ENCODE measurements around the gene RSPRY1.
"Not testable (repeated sequence)": the region's sequence is repeated elsewhere in the genome, so short reads cannot be mapped to it uniquely, and the experiment has no call there.

Gene RSPRY1

GRCh38 chr16:57185446-57185944 is 634 bp upstream of the RSPRY1 start:
- no peak for DNase-seq (ENCODE audit: extremely low read depth in 1 of 2, low read depth in 1 of 2)

DNA sequence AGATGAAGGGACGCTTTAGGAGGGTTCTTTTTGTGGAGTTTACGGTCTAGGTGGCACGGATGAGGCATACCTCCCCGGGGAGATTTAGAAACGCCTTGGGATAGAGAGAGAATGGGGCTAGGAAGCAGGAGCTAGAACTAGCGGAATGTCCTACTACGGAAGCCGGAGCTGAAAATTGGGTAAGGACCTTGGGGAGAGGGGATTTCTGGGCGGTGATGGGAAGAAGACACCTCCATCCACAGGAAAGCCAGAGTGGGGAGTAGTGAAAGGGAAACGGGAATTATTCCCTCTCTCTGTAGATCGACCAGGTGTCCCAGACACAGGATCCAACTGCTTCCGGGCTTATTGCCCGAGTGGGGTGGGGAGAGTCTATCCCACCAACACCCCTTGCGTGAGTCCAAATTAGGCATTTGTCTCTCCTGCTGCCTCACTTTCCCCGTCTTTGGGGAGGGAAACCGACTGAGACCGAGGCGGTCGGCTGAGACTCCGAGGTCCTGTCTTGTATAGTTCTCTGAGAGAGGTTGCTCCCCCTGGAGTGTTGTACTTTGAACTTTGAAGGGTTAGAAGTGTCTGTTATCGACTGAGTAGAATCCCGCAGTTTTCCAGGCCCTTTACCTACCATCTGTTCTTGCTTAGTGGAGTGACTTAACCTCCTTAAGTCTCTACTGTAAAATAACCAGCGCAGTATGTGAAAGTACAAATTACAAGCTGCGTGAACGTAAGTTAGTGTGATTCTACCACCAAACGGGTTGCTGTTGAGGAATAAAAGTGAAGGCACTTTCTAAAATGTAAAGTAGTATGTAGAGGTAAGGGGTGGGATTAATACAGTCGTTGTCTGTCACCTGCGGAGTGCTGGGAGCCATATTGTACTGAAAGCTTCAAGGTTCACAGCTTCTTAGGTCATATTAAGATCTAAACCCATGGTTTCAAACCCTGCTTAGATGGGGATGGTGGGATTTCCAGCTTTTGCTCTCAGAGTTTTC is 1.0 kb downstream of the RSPRY1 start:
- no peak for DNase-seq (ENCODE audit: extremely low read depth in 1 of 2, low read depth in 1 of 2)

DNA sequence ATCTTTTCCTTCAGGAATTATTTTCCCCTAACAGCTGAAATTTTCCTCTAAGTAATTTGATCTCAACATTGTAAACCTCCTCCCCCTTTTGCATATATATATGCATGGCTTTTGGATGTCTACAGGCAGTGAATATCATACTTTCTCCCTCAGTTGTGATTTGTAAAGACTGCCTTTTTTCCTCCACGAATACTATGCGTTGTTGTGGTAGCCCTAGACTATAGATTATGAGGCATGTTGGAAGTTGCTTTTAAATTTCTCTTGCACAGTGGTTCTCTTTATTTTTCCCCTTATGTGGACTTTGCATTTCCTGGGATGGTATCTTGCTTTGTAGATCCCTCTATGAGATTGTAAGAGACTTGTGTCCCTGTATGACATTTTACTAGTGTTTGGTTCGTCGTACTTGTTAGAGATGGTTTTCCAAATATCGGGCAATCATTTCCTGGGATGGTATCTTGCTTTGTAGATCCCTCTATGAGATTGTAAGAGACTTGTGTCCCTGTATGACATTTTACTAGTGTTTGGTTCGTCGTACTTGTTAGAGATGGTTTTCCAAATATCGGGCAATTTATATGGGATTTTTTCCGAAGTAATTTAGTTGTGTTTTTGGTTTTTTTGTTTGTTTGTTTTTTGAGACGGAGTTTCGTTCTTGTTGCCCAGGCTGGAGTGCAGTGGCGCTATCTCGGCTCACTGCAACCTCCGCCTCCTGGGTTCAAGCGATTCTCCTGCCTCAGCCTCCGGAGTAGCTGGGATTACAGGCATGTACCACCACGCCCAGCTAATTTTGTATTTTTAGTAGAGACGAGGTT is 2.0 kb downstream of the RSPRY1 start:
- DNase-seq (ENCODE audit: extremely low read depth in 1 of 2, low read depth in 1 of 2) = not testable (repeated sequence)

GRCh38 chr16:57188711-57189002 is 2.5 kb downstream of the RSPRY1 start:
- no peak for DNase-seq (ENCODE audit: extremely low read depth in 1 of 2, low read depth in 1 of 2)

GRCh38 chr16:57189527-57189926 is 3.4 kb downstream of the RSPRY1 start:
- DNase-seq (ENCODE audit: extremely low read depth in 1 of 2, low read depth in 1 of 2) = not testable (repeated sequence)

GRCh38 chr16:57190136-57190535 is 4.0 kb downstream of the RSPRY1 start:
- no peak for DNase-seq (ENCODE audit: extremely low read depth in 1 of 2, low read depth in 1 of 2)

- DNase-seq (ENCODE audit: extremely low read depth in 1 of 2, low read depth in 1 of 2) = no peak
Observed at GRCh38 chr16:57191056-57191571, 5.0 kb downstream of the RSPRY1 start.

DNA sequence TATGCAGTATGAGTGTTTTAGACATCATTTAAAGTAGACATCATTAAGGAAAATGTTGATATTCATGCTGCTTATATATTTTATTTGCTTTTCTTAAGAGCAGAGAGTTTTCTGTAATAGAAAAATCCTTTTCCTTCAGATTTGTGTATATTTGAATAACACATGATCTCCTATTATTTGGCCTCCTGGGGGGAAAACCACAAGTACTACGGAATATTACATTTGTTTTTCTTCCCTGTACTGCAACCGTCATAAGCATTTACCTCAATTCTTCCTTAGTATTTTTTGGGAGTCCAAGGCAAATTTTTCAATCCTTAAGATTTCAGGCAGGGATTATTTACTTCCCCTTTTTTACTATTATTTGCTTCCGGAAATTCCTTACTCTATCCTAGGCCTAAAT is 6.0 kb downstream of the RSPRY1 start:
- DNase-seq (ENCODE audit: extremely low read depth in 1 of 2, low read depth in 1 of 2) = no peak

DNA sequence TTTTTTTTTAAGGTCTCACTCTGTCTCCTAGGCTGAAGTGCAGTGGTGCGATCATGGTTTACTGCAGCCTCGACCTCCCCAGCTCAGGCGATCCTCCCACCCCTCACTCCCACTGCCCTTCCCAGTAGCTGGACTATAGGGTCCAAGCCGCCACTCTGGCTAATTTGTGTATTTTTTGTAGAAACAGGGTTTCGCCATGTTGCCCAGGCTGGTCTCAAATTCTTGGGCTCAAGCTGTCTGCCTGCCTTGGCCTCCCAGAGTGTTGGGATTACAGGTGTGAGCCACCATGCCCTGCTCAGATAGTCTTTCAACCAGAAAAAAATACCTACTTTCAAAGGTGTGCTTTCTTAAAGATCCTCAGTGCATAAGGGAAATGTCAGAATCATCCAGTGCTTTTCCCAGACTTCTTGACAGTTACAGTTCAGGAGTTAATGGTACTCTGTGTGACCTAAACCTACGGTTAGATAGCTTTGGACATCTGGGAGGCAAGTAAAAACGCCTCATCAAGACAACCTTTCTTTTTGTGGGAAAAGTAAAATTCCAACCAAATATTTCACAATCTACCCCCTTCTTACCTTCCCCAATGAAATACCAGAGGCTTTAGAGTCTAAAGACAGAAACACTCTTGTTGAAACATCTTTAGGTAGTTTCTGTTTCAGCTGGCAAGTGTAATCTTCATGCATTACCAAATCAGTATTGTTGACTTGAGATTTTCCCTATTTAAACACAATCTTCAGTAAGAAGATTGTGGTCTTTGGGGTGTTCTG is 6.8 kb downstream of the RSPRY1 start:
- DNase-seq (ENCODE audit: extremely low read depth in 1 of 2, low read depth in 1 of 2) = no peak

GRCh38 chr16:57194512-57194911 is 8.4 kb downstream of the RSPRY1 start:
- DNase-seq (ENCODE audit: extremely low read depth in 1 of 2, low read depth in 1 of 2) = no peak

DNA sequence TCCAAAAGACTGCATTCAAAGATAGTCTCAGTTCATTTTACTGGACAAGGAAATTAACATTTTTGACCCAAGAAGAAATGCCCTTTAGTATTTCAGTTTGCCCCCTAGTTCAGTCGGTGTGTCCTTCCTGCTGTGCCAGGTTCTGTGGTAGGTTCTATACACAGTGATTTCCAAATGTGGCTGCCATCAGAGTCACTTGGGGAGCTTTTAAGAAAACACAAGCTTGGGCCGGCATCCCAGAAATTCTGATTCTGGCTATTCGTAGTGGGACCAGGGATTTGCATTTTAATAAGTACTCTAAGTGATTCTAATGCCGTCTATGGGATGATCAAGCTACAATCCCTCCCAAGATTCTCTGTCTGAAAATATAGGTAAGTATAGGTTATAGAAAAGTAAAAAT is 10.2 kb downstream of the RSPRY1 start:
- DNase-seq (ENCODE audit: extremely low read depth in 1 of 2, low read depth in 1 of 2) = no peak

DNA sequence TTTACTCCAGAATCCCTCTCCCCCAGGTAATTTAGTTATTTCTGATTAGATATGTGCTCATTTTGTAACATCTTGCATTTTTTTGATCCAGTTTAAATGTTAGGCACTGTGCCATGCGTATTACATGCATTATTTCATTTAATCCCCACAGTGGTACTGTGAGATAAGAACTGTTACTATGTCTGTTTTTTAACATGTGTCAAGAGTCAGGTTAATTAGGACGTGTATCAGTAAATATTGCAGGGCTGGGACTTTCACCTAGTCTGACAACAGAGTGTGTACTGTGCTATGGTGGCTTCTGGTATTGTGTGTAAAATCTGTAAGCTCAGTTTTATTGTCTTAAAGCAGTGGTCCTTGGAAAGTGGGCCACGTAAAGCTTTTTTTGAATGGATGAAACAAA is 10.6 kb downstream of the RSPRY1 start:
- DNase-seq (ENCODE audit: extremely low read depth in 1 of 2, low read depth in 1 of 2) = no peak

DNA sequence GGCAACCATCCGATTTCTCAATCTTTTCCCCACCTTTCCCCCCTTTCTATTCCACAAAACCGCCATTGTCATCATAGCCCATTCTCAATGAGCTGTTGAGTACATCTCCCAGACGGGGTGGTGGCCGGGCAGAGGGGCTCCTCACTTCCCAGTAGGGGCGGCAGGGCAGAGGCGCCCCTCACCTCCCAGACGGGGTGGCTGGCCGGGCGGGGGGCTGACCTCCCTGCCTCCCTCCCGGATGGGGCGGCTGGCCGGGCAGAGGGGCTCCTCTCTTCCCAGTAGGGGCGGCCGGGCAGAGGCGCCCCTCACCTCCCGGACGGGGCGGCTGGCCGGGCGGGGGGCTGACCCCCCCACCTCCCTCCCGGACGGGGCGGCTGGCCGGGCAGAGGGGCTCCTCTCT is 14.2 kb downstream of the RSPRY1 start:
- not testable (repeated sequence) for DNase-seq (ENCODE audit: extremely low read depth in 1 of 2, low read depth in 1 of 2)

GRCh38 chr16:57200926-57201325 is 14.8 kb downstream of the RSPRY1 start:
- not testable (repeated sequence) for DNase-seq (ENCODE audit: extremely low read depth in 1 of 2, low read depth in 1 of 2)

GRCh38 chr16:57202095-57202886 is 16.2 kb downstream of the RSPRY1 start:
- no peak for DNase-seq (ENCODE audit: extremely low read depth in 1 of 2, low read depth in 1 of 2)

- DNase-seq (ENCODE audit: extremely low read depth in 1 of 2, low read depth in 1 of 2) = no peak
Observed at GRCh38 chr16:57203451-57203850, 17.3 kb downstream of the RSPRY1 start.

DNA sequence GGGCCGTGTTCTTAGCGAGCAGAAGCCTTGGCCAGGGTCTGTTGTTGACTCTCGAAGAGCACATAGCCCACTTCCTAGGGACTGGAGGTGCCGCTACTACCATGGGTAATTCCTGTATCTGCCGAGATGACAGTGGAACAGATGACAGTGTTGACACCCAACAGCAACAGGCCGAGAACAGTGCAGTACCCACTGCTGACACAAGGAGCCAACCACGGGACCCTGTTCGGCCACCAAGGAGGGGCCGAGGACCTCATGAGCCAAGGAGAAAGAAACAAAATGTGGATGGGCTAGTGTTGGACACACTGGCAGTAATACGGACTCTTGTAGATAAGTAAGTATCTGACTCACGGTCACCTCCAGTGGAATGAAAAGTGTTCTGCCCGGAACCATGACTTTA is 18.5 kb downstream of the RSPRY1 start:
- no peak for DNase-seq (ENCODE audit: extremely low read depth in 1 of 2, low read depth in 1 of 2)

GRCh38 chr16:57208926-57209325 is 22.8 kb downstream of the RSPRY1 start:
- no peak for DNase-seq (ENCODE audit: extremely low read depth in 1 of 2, low read depth in 1 of 2)

DNA sequence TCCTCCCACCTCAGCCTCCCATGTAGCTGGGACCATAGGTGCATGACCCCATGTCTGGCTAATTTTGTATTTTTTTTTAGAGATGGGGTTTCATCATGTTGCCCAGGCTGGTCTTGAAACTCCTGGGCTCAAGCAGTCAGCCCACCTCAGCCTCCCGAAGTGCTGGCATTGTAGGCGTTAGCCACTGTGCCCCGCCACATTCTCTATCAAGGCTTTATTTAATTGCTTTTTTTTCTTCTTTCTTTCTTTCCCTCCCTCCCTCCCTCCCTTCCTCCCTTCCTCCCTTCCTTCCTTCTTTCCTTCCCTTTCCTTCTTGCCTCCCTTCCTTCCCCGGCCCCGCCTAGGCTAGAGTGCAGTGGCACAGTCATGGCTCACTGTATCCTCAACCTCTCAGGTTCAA is 23.7 kb downstream of the RSPRY1 start:
- DNase-seq (ENCODE audit: extremely low read depth in 1 of 2, low read depth in 1 of 2) = no peak

DNA sequence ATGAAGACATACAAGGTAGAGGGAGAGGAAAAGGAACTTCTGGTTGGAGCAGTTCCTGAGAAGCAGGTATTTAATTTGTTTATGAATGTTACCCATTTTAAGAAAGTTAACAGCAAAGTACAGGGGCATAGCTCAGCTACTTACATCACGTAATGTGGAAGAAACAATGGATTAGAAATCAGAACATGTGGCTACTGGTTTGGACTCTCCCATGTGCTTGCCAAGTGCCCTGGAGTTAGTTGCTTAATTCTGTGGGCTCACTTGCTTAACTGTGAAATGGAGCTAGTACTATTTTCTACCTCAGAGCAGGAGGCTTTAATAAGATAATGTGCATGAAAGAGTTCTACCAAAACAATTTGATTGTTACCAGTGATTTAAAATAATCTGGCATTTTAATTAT is 27.3 kb downstream of the RSPRY1 start:
- no peak for DNase-seq (ENCODE audit: extremely low read depth in 1 of 2, low read depth in 1 of 2)
